Suppressor macrophage (primary cell): Measurements from ENCODE around the gene FTCDNL1.

Experiments used
- DNase-seq, 4 experiments: peaks; one replicate each; pipeline ENCODE4 v3.0.0-alpha.2; 2020 to 2022

FTCDNL1 gene

GRCh38 chr2:199740111-199740428 lies 110.9 kb downstream of the FTCDNL1 start:
- DNase-seq, result no peak

GRCh38 chr2:199739413-199740110 lies 111.4 kb downstream of the FTCDNL1 start:
- peak; percentile 76 to 89 (median 87) for DNase-seq

- DNase-seq, result peak; percentile 32 to 91 (median 72)
These were observed 112.1 kb downstream of the FTCDNL1 start for GRCh38 chr2:199738727-199739412.

- no peak for DNase-seq
These were observed 116.3 kb downstream of the FTCDNL1 start for GRCh38 chr2:199734651-199735050.

GRCh38 chr2:199734011-199734410 lies 117.0 kb downstream of the FTCDNL1 start:
- no peak for DNase-seq

GRCh38 chr2:199727801-199728200 lies 123.2 kb downstream of the FTCDNL1 start:
- no peak for DNase-seq

- peak; percentile 37 to 61 (median 52) for DNase-seq
These were observed 123.7 kb downstream of the FTCDNL1 start for GRCh38 chr2:199727306-199727705.

- DNase-seq, result no peak
These were observed 132.9 kb downstream of the FTCDNL1 start for GRCh38 chr2:199718074-199718473.

- DNase-seq, result no peak
These were observed 133.4 kb downstream of the FTCDNL1 start for GRCh38 chr2:199717587-199717907.

GRCh38 chr2:199716807-199717586 lies 134.0 kb downstream of the FTCDNL1 start:
- DNase-seq, result peak in 2 of 4 experiments; percentile 29 to 33

GRCh38 chr2:199713746-199714145 lies 137.2 kb downstream of the FTCDNL1 start:
- no peak for DNase-seq

GRCh38 chr2:199710551-199710950 lies 140.4 kb downstream of the FTCDNL1 start:
- no peak for DNase-seq
